AG09319 (cell line): ENCODE data around the gene SLC9A4.

ENCODE experiments used
- DNase-seq: peaks from one replicate; pipeline ENCODE4 v3.0.0-alpha.2; 2010; ENCODE audit warnings: low read depth; ENCODE audit errors: extremely low read depth
- TF ChIP-seq, protein P1 (sequence below): IDR thresholded peaks from 2 replicates; pipeline ENCODE4 v1.5.1; 2011; ENCODE audit warnings: low read depth, mild to moderate bottlenecking, inconsistent platforms, low read length, moderate library complexity

The SLC9A4 gene

DNA sequence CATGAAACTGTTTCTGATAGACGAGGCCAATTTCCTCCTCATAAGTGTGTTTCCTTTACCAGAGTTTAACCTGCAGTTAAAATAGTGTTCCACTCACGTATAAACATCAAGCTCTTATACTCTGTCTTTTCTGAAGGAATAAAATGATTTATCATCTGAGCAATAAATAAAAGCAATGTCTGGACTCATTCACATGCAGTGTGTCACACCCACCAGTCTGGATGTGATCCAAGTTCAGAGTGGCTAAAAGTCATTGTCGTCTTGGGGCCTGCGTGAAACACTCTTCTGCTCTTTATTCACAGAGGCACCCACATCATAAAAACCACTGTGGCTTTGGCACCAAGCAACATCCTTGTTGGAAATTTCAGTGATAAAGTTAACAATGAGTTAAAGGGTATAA, 19.5 kb upstream of the SLC9A4 start:
- TF ChIP-seq, protein P1, sequence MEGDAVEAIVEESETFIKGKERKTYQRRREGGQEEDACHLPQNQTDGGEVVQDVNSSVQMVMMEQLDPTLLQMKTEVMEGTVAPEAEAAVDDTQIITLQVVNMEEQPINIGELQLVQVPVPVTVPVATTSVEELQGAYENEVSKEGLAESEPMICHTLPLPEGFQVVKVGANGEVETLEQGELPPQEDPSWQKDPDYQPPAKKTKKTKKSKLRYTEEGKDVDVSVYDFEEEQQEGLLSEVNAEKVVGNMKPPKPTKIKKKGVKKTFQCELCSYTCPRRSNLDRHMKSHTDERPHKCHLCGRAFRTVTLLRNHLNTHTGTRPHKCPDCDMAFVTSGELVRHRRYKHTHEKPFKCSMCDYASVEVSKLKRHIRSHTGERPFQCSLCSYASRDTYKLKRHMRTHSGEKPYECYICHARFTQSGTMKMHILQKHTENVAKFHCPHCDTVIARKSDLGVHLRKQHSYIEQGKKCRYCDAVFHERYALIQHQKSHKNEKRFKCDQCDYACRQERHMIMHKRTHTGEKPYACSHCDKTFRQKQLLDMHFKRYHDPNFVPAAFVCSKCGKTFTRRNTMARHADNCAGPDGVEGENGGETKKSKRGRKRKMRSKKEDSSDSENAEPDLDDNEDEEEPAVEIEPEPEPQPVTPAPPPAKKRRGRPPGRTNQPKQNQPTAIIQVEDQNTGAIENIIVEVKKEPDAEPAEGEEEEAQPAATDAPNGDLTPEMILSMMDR, result no peak
- DNase-seq, result no peak

DNA sequence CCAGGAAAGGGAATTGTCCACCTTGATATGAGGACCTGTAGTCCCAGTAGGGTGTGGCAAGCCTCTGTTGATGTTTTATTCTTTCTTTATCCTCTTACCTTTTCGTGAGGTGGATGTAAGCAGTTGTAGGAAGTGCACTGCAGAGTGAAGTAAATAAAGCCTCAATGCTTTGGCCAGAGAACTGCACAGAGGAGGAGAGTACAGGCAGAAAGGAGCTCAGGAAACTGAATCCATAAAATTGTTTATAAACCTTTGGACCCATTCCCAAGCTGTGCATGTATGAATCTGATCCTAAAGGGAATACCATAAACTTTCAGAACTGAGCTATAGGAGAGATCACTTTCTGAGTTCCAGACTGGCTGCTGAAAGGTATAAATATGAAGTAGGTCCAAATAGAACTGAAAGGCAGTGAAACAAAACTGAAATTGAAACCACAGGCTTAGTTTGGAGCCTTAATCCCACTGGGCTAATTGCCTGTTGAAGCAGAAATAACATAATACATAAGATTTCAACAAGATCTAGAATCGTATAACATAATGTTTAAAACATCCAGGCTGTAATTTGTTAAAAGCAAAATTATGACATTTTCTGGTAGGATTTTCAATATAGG, 17.9 kb upstream of the SLC9A4 start:
- no peak for DNase-seq
- TF ChIP-seq, protein P1, result no peak

DNA sequence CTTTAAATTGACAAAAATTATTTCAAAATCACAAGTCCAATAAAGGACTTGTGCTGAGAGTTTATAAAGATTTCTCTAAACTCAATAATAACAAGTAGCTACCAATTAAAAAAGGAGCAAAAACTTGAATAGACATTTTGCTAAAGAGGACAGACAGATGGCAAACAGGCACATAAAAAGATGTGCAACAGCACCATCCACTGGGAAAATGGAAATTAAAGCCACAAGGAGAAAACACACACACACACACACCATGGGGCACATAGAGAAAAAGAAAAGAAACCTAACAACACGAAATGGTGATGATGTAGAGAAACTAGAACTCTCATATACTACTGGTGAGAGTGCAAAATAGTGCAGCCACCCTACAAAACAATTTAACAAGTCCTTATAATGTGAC, 12.6 kb upstream of the SLC9A4 start:
- TF ChIP-seq, protein P1, result no peak
- no peak for DNase-seq

DNA sequence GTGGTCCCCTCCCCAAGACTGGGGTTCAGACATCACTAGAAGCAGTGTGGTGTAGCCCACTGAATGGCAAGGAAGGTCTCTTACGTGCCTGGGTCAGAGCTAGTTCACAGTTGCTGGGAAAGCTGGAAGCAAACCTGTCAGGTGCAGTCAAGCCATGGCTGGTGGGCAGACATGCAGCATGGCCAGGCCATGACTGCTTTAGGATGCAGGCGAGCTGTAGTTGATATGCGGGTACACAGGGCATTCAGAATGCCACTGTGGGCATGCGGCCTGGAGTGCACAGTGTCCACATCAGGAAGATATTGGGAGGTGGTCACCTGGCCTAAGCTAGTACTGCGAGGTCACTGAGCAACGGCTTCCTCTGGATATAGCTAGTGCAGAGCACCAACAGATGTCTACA, 11.8 kb upstream of the SLC9A4 start:
- TF ChIP-seq, protein P1, result no peak
- no peak for DNase-seq

DNA sequence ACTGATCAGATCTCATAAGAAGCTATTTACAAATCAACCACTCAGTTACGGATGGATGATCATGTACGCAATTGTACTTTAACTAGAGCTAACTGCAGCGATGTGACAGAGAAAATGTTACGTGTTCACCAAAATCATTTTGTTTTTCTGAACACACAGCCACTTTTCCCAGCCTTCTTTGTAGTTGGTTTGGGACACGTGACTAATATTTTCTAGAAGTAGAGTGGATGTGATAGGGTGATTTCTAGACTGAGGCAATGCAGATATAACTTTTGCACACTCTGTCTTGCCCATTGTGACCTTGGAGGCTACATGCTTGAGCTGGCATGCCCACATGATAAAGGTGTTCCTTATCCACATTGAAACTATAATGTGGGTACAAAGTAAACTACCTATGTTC, 9.9 kb upstream of the SLC9A4 start:
- no peak for DNase-seq
- TF ChIP-seq, protein P1, result no peak

DNA sequence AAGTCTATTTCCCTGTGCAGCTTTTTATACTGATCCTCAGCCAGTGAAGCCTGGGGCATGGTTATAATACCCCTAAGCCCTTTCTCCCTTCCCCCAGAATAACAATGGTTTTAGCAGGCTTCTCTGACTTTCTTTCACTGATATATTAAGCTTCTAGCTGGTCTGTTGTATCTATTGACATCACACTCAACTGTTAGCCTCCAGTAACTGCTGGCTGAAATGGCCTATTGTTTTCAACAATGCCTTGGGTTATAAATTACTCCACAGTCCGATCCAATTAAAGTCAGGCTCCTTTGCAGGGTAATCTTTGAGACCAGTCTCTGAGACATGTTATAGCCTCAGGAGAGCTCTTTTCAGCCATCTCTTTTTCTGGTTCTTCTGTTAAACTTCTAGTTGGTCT, 2.9 kb upstream of the SLC9A4 start:
- TF ChIP-seq, protein P1, result no peak
- no peak for DNase-seq

DNA sequence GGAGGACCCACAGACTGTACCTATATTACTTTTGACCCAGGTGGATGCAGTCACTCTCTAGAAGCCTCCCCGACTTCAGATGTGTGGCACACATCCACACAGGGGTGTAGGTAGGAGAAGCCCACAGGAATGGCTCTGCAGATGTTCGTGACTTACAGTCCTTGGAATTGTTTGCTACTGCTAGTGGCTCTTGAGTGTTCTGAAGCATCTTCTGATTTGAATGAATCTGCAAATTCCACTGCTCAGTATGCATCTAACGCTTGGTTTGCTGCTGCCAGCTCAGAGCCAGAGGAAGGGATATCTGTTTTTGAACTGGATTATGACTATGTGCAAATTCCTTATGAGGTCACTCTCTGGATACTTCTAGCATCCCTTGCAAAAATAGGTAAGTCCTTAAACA, 605 bp downstream of the SLC9A4 start:
- TF ChIP-seq, protein P1, result no peak
- DNase-seq, result no peak
